Thyroid gland (tissue), 4 donors: ENCODE measurements around the gene BRD3. TPM values are rescaled to one million over a fixed set of nuclear protein-coding genes. Genes with fewer than 3 reads are reported as not detected.

Source experiments
- DNase-seq, 2 donors: peaks; one replicate each; pipeline ENCODE4 v3.0.0-alpha.2; 2019
- H3K27ac ChIP-seq, 3 donors: fragments of 200-600 bp; sonication (generic); 1 replicate in 2 of 3; 2 replicates in 1 of 3; pipeline ENCODE4 v1.5.1; 2016 to 2019; ENCODE audit warnings: mild to moderate bottlenecking in 1 of 3, moderate library complexity in 1 of 3
- H3K27me3 ChIP-seq: fragments of 200-600 bp; sonication (generic); one replicate; pipeline ENCODE4 v1.5.1; 2019
- H3K36me3 ChIP-seq, 2 donors: fragments of 200-600 bp; sonication (generic); one replicate each; pipeline ENCODE4 v1.5.1; 2016 to 2019
- H3K4me1 ChIP-seq, 2 donors: fragments of 200-600 bp; sonication (generic); one replicate each; pipeline ENCODE4 v1.5.1; 2017 to 2019
- H3K4me3 ChIP-seq, 3 donors: fragments of 200-600 bp; sonication (generic); replicated peaks in 1 of 3; 1 replicate in 2 of 3; 2 replicates in 1 of 3; pipeline ENCODE4 v1.5.1; 2016; ENCODE audit warnings: mild to moderate bottlenecking in 1 of 3
- H3K9me3 ChIP-seq: fragments of 200-600 bp; sonication (generic); one replicate; pipeline ENCODE4 v1.5.1; 2017
- CTCF ChIP-seq, 6 experiments: fragments of 200-600 bp in 3 of 6; fragments of 450-650 bp in 3 of 6; sonication (generic) in 3 of 6; IDR thresholded peaks; one replicate each; pipeline ENCODE4 v1.5.1; 2016 to 2019; ENCODE audit warnings: antibody characterized with exemption in 6 of 6, mild to moderate bottlenecking in 2 of 6, inconsistent platforms in 1 of 6, moderate library complexity in 1 of 6
- POLR2A ChIP-seq, 2 donors: fragments of 450-650 bp; IDR thresholded peaks; one replicate each; pipeline ENCODE4 v1.6.1; 2017; ENCODE audit warnings: antibody characterized with exemption in 2 of 2, mild to moderate bottlenecking in 2 of 2, moderate library complexity in 1 of 2
- WGBS, 2 donors: methylation state at CpG; one replicate each; pipeline ENCODE4 v1.1.5; 2017; 5-methylcytosine and 5-hydroxymethylcytosine counted together
- intact Hi-C: fragments of 100-400 bp; cut with DNase I; formaldehyde crosslinking; loops from one replicate; pipeline ENCODE4 v1.15.1; 2023
- total RNA-seq, 4 donors: library from RNA; depleted of rRNA; stranded (reverse); fragments of >200 nt; gene quantifications; one replicate each; pipeline ENCODE4 v1.2.3, GENCODE V29; 2016

Gene BRD3
- total RNA-seq, 4 donors from 2014 or later: 21.6 to 42.7 (median 28.7) TPM

GRCh38 chr9:133997584-133997983 is 70.2 kb downstream of the BRD3 start:
- Histone ChIP-seq H3K27me3 (no peaks in the 10 kb centered on the region), H3K9me3 (no peaks in the 10 kb centered on the region), H3K4me1 (peaks cover 9 to 12% of the 10 kb centered on the region in 2 donors), H3K36me3 (no peaks in the 10 kb centered on the region), H3K4me3 (no peak overlapping the region), H3K27ac (no peak overlapping the region)
- 84 to 94% methylated on average over 2 of the region's 2 CpGs for WGBS, 2 donors
- intact Hi-C loops: no loop called here
- TF ChIP-seq CTCF (IDR thresholded peaks at IDR 0.05): no peak
- no peak for TF ChIP-seq POLR2A (IDR thresholded peaks at IDR 0.05)
- no peak for DNase-seq

GRCh38 chr9:133996531-133997520 is 71.0 kb downstream of the BRD3 start:
- WGBS, 2 donors: 59 to 64% methylated on average over 21 to 24 of the region's 24 CpGs
- DNase-seq: no peak
- Histone ChIP-seq H3K4me1 (peaks cover 9 to 12% of the 10 kb centered on the region in 2 donors), H3K27ac (no peak overlapping the region), H3K36me3 (no peaks in the 10 kb centered on the region), H3K4me3 (no peak overlapping the region), H3K27me3 (no peaks in the 10 kb centered on the region), H3K9me3 (no peaks in the 10 kb centered on the region)
- intact Hi-C loops: no loop called here
- TF ChIP-seq POLR2A (IDR thresholded peaks at IDR 0.05) (no peak), CTCF (IDR thresholded peaks at IDR 0.05) (no peak)

GRCh38 chr9:133995012-133995896 is 72.6 kb downstream of the BRD3 start:
- Histone ChIP-seq H3K36me3 (no peaks in the 10 kb centered on the region), H3K4me3 (no peak overlapping the region), H3K27ac (no peak overlapping the region), H3K27me3 (no peaks in the 10 kb centered on the region), H3K4me1 (peaks cover 19 to 22% of the 10 kb centered on the region in 2 donors), H3K9me3 (no peaks in the 10 kb centered on the region)
- intact Hi-C loops: no loop called here
- WGBS, 2 donors: 69 to 74% methylated on average over 17 of the region's 17 CpGs
- no peak for TF ChIP-seq POLR2A (IDR thresholded peaks at IDR 0.05)
- TF ChIP-seq CTCF (IDR thresholded peaks at IDR 0.05): no peak
- no peak for DNase-seq

GRCh38 chr9:133994353-133995011 is 73.3 kb downstream of the BRD3 start:
- Histone ChIP-seq H3K27ac (no peak overlapping the region), H3K9me3 (no peaks in the 10 kb centered on the region), H3K36me3 (no peaks in the 10 kb centered on the region), H3K27me3 (no peaks in the 10 kb centered on the region), H3K4me1 (peaks cover 26 to 30% of the 10 kb centered on the region in 2 donors), H3K4me3 (no peak overlapping the region)
- intact Hi-C loops: loop anchor here (1.0 to 5.0 kb wide), 2 partner anchors 62 to 202 kb away; no protein-coding TSS in a partner anchor
- TF ChIP-seq POLR2A (IDR thresholded peaks at IDR 0.05) (no peak), CTCF (IDR thresholded peaks at IDR 0.05) (peak; percentile 98 to 99 (median 98))
- WGBS, 2 donors: 0 to 8% methylated on average over 10 to 11 of the region's 11 CpGs
- peak; percentile 76 to 80 for DNase-seq
